Activated CD4-positive, CD25-positive, alpha-beta regulatory T cell (primary cell): Measurements from ENCODE around the gene LYPD3.

Experiments used
- DNase-seq, 4 experiments: peaks; one replicate each; lab custom pipeline; 2025; lab: John Stamatoyannopoulos, UW

The LYPD3 gene

DNA sequence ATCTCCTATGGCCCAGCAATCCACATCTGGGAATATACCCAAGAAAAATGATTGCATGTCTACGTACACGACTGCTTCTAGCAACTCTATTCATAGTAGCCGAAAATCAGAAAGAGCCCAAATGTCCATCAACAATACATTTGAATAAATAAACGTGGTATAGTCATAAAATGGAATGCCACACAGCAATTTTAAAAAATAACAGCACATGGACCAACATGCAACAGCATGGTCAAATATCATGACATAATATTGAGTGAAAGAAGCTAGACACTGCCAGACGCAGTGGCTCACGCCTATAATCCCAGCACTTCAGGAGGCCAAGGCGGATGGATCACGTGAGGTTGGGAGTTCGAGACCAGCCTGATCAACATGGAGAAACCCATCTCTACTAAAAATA, 34.4 kb downstream of the LYPD3 start:
- no peak for DNase-seq

DNA sequence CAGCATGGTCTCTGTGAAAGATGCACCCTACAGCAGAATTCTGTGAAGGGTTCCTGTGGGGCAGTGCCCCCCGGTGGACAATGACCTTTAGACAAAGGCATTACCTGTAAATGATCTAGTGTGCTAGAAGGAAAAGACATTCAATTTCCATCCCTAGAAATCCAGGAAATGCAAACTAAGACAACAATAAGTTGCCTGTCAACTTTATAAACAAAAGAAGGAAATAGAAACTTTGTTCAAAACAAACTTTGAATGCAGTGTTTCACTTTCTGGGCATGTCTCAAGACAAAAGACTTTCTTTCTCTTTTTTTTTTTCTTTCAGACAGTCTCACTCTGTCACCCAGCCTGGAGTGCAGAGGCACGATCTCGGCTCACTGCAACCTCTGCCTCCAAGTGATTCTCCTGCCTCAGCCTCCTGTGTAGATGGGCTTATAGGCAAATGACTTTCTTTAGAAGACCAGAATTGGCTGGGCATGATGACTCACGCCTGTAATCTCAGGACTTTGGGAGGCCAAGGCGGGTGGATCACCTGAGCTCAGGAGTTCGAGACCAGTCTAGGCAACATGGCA, 35.2 kb downstream of the LYPD3 start:
- DNase-seq: no peak

DNA sequence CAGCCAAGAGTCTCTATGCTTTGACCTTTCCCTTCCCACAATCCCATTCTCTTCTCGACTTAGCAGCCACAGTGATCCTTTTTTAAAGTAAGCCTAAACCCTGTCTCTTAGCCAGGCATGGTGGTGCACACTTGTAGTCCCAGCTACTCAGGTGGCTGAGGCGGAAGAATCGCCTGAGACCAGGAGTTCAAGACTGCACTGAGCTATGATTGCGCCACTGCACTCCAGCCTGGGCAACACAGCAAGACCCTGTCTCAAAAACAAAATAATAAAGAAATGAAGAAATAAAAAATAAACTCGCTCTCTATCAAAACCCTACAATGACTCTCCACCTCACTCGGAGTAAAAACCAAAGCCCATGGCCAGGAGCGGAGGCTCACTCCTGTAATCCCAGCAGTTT, 36.0 kb downstream of the LYPD3 start:
- no peak for DNase-seq

DNA sequence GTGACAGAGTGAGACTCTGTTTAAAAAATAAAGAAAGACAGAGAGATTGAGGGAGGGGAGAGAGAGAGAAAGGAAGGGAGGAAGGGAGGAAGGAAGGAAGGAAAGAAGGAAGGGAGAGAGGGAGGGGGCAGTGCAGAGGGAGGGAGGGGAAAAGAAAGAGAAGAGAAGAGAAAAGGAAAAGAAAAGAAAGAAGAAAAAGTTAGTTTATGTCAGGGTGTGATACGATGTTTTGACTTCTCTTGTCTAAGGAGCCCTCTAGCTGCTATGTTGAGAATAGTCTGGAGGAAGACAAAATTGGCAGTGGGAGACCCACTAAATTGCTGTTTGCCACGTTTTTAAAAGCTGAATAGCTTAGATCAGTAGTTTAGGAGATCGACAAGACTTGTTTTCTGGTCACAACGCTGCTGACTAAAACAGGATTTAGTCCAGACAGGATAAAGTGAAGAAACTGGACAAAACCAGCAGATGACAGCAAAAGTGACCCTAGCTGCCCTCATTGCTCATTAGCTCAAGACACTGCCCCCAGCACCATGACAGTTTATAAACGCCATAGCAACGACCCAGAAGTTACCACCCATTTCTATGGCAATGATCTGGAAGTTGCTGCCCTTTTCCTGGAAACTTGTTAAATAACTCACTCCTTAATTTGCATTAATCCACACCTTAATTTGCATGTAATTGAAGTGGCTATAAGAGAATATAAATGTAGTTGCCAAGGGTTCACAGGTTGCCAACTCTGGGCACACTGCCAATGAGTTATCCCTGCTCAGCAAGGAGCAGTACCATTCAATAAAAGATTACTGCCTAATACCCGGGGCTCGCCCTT, 39.6 kb downstream of the LYPD3 start:
- DNase-seq: no peak

DNA sequence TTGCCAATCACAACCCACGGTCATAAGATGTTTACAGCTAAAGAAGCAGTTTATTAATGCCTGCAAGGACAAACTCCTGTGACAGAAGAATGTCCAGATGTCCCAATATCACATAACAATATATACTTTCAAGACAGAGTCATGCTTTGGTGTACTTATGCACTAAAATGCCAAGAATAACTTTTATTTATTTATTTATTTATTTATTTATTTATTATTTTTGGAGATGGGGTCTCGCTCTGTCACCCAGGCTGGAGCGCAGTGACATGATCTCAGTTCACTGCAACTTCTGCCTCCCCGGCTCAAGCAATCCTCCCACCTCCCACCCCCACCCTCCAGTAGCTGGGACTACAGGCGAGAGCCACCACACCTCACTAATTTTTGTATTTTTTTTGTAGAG, 41.6 kb downstream of the LYPD3 start:
- DNase-seq: no peak

DNA sequence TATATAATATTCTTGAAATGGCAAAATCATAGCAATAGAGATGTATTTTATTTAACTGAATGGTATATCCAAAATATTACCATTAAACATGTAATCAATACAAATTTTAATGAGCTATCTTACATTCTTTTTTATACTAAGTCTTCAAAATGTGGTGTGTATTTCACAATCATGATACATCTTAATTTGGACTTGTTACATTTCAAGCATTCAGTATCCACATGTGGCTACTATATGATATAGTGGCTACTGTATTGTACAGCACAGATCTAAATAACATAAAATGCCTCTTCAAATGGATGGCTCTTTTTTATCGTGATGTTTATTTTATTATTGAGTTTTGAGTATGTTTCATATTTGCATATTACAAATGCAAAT, 42.7 kb downstream of the LYPD3 start:
- no peak for DNase-seq

DNA sequence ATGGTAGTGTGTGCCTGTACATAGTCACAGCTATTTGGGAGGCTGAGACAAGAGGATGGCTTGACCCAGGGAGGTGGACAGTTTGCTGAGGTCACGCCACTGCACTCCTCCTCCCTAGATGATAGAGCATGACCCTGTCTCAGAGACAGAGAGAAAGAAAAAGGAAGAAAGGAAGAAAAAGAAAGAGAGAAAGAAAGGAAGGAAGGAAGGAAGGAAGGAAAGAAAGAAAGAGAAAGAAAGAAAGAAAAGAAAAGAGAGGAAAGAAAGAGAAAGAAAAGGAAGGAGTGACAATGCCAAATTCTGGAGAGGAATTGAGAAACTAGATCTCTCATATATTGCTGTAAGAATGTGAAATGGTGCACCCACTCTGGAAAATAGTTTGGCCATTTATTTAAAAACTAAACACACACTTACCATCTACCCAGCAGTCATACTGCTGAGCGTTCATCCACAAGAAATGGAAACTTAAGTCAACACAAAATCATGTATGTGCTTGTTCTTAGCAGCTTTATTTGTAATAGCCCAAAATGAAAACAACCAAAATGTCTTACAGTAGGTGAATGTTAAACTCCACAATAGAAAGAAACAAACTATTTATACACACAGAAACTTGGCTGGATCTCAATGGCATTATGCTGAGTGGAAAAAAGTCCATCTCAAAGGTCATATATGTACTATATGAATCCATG, 43.3 kb downstream of the LYPD3 start:
- DNase-seq: no peak

DNA sequence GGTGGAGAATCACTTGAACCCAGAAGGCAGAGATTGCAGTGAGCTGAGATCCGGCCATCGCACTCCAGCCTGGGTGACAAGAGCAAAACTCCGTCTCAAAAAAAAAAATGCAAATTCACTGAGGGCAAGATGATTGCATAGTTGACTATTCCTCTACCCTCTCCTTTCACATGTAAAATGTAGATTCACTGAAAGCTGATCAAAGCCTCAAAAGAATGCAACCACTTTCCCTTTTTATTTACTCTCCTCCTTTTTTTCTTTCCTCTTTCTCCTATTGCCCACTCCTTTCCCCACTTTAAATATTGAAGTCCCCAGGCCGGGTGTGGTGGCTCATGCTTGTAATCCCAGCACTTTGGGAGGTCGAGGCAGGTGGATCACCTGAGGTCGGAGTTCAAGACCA, 44.5 kb downstream of the LYPD3 start:
- no peak for DNase-seq

GRCh38 chr19:43416951-43417623, 48.3 kb downstream of the LYPD3 start:
- no peak for DNase-seq

DNA sequence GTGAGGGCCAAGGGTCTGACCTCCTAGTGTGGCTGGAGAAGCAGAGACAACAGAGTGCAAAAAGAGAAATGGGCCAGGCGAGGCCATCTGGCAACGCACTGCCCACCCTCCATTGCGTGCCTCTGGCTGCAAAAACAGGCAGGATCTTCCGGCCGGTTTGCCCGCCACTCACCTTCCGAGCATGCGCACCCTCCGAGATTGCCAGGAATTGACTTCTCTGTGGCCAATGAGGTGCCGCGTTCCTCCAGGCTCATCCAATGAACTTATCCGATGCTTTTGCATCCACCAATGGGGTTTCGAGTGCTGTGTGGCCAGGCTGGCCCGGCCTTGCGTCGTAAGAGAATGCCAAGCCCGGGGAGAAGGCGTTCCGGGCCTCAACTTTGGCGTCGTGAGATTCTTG, 50.9 kb downstream of the LYPD3 start, which contains the start of gene TEX101:
Gene TEX101 (plus strand): TSS at position 337 of the 400 bp plus-strand sequence. CDS start 1,030 bp downstream, outside the sequence.
- DNase-seq: no peak

DNA sequence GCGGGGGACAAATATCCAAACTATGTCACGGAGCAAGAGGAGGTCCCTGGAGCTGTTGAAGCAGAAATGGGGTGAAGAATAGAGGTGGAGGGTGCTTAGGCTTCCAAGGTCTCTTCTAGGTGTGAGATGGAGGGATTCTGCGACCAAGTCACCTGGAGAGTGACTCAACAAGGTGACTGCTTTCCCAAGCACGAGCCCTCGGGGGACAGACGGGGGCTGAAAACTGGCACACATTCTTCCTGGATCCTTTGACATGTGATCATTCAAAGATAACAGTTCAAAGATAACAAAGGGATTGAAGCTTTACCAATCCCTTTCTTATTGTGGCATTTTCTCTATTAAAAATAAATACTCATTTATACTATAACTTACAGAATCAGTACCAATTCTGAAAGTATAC, 53.0 kb downstream of the LYPD3 start:
- no peak for DNase-seq
